ENCODE measurements around the gene PNRC1.
"Not testable (repeated sequence)": the region's sequence is repeated elsewhere in the genome, so short reads cannot be mapped to it uniquely, and the experiment has no call there.

PNRC1 gene

GRCh38 chr6:89034586-89035251 is 45.8 kb upstream of the PNRC1 start:
- H3K4me3 ChIP-seq (replicated peaks; ENCODE audit: insufficient read depth, low read length) = no peak overlapping the region
- H3K27me3 ChIP-seq (ENCODE audit: insufficient read depth, poor library complexity, severe bottlenecking) = no peaks in the 10 kb centered on the region
- peak; percentile 91 to 93 for DNase-seq (ENCODE audit: low read depth in 1 of 2, low spot score in 1 of 2)
- H3K27ac ChIP-seq (replicated peaks) = peak overlapping the region; percentile 73
- TF ChIP-seq POLR2AphosphoS5 (IDR thresholded peaks at IDR 0.05; ENCODE audit: low read depth) = 0 out of 2 replicates have a peak, but pooled peaks have one; percentile 39
- TF ChIP-seq CTCF (IDR thresholded peaks at IDR 0.05; ENCODE audit: insufficient read depth, low read length) = no peak
- no peak for TF ChIP-seq REST (IDR thresholded peaks at IDR 0.05; ENCODE audit: insufficient replicate concordance, low read depth)
- TF ChIP-seq GABPA (IDR thresholded peaks at IDR 0.05; ENCODE audit: low read depth) = 0 out of 2 replicates have a peak, but pooled peaks have one; percentile 21
- peak; percentile 56; the same call in 1 of the 2 replicates for TF ChIP-seq SPI1 (IDR thresholded peaks at IDR 0.05; ENCODE audit: borderline replicate concordance, low read depth)

- Histone ChIP-seq H3K4me3 (replicated peaks; ENCODE audit: insufficient read depth, low read length) (no peak overlapping the region), H3K27me3 (ENCODE audit: insufficient read depth, poor library complexity, severe bottlenecking) (no peaks in the 10 kb centered on the region), H3K27ac (replicated peaks) (peak overlapping the region; percentile 73)
- TF ChIP-seq POLR2AphosphoS5 (IDR thresholded peaks at IDR 0.05; ENCODE audit: low read depth) = no peak
- TF ChIP-seq GABPA (IDR thresholded peaks at IDR 0.05; ENCODE audit: low read depth) = no peak
- TF ChIP-seq CTCF (IDR thresholded peaks at IDR 0.05; ENCODE audit: insufficient read depth, low read length) = no peak
- TF ChIP-seq SPI1 (IDR thresholded peaks at IDR 0.05; ENCODE audit: borderline replicate concordance, low read depth) = no peak
- TF ChIP-seq REST (IDR thresholded peaks at IDR 0.05; ENCODE audit: insufficient replicate concordance, low read depth) = no peak
- peak in 1 of 2 experiments; percentile 54 for DNase-seq (ENCODE audit: low read depth in 1 of 2, low spot score in 1 of 2)
These were observed 45.1 kb upstream of the PNRC1 start for GRCh38 chr6:89035252-89036101.

- no peaks in the 10 kb centered on the region for H3K27me3 ChIP-seq (ENCODE audit: insufficient read depth, poor library complexity, severe bottlenecking)
- H3K27ac ChIP-seq (replicated peaks) = no peak overlapping the region
- DNase-seq (ENCODE audit: low read depth in 1 of 2, low spot score in 1 of 2) = no peak
- no peak overlapping the region for H3K4me3 ChIP-seq (replicated peaks; ENCODE audit: insufficient read depth, low read length)
- TF ChIP-seq GABPA (IDR thresholded peaks at IDR 0.05; ENCODE audit: low read depth) = no peak
These were observed 43.2 kb upstream of the PNRC1 start for GRCh38 chr6:89037141-89037900.

- not testable (repeated sequence) for DNase-seq (ENCODE audit: low read depth in 1 of 2, low spot score in 1 of 2); H3K27ac ChIP-seq (replicated peaks); H3K4me3 ChIP-seq (replicated peaks; ENCODE audit: insufficient read depth, low read length); H3K27me3 ChIP-seq (ENCODE audit: insufficient read depth, poor library complexity, severe bottlenecking)
These were observed 42.7 kb upstream of the PNRC1 start for GRCh38 chr6:89037901-89038293.

Data from HL-60 (cell line).